Neural progenitor cell (in vitro differentiated cells): Measurements from ENCODE around the gene BUB1.

Experiments used
- EZH2 ChIP-seq: fragments of 200-600 bp; sonication (generic); IDR thresholded peaks from 2 replicates; pipeline ENCODE4 v1.6.1; 2017; ENCODE audit warnings: antibody characterized with exemption, mild to moderate bottlenecking, moderate library complexity
- EZH2phosphoT487 ChIP-seq: fragments of 200-600 bp; sonication (generic); IDR thresholded peaks from 2 replicates; pipeline ENCODE4 v1.6.1; 2017; ENCODE audit warnings: antibody characterized with exemption
- TF ChIP-seq, protein P1 (sequence below): fragments of 200-600 bp; sonication (generic); IDR thresholded peaks from 2 replicates; pipeline ENCODE4 v1.5.1; 2017; ENCODE audit warnings: antibody characterized with exemption, mild to moderate bottlenecking

DNA sequence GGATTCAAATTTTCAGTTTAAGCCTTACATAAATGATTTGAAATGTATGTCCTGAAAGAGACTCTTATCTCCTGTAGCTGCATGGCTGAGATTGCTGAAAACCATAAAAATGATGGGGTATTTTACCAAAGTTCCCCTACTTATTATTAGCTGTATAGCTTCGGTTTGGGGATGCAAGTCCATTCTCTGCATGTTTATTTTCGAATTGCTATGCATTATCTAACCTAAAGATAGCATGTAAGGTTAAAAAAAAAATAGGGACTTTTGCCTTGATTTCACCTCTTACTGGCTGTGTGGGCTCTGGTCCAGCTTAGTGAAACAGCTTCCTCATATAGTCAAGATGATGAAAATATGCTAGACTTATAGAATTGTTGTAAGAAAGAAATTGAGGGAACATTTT is 40.5 kb upstream of the BUB1 start:
- TF ChIP-seq, protein P1, sequence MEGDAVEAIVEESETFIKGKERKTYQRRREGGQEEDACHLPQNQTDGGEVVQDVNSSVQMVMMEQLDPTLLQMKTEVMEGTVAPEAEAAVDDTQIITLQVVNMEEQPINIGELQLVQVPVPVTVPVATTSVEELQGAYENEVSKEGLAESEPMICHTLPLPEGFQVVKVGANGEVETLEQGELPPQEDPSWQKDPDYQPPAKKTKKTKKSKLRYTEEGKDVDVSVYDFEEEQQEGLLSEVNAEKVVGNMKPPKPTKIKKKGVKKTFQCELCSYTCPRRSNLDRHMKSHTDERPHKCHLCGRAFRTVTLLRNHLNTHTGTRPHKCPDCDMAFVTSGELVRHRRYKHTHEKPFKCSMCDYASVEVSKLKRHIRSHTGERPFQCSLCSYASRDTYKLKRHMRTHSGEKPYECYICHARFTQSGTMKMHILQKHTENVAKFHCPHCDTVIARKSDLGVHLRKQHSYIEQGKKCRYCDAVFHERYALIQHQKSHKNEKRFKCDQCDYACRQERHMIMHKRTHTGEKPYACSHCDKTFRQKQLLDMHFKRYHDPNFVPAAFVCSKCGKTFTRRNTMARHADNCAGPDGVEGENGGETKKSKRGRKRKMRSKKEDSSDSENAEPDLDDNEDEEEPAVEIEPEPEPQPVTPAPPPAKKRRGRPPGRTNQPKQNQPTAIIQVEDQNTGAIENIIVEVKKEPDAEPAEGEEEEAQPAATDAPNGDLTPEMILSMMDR = no peak
- no peak for TF ChIP-seq EZH2
- TF ChIP-seq EZH2phosphoT487 = no peak
